VCaP (cell line): ENCODE measurements around the gene JMY.

Experiments
- H3K27ac ChIP-seq: fragments of 450-650 bp; 2 replicates; pipeline ENCODE4 v1.5.1; 2017
- TF ChIP-seq, protein P1 (sequence below): fragments of 450-650 bp; conservative IDR thresholded peaks from 2 replicates; pipeline ENCODE4 v1.5.1; 2017; ENCODE audit warnings: mild to moderate bottlenecking, moderate library complexity

The JMY gene

DNA sequence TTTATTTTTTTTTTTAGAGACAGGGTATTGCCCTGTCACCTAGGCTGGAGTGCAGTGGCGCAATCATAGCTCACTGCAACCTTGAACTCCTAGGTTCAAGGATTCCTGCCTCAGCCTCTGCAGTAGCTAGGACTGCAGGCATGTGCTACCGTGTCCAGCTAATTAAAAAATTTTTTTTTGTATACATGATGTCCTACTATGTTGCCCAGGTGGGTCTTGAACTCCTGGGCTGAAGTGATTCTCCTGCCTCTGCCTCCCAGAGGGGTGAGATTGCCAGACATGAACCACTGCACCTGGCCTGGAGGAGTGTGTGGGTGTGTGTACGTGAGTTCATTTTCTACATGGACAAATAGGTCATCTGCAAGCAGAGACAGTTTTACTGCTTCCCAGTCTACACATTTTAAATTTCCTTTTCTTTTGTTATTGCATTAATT is 33.8 kb downstream of the JMY start:
- H3K27ac ChIP-seq: no peak overlapping the region

GRCh38 chr5:79273341-79273740 is 37.4 kb downstream of the JMY start:
- no peak overlapping the region for H3K27ac ChIP-seq
- TF ChIP-seq, protein P1, sequence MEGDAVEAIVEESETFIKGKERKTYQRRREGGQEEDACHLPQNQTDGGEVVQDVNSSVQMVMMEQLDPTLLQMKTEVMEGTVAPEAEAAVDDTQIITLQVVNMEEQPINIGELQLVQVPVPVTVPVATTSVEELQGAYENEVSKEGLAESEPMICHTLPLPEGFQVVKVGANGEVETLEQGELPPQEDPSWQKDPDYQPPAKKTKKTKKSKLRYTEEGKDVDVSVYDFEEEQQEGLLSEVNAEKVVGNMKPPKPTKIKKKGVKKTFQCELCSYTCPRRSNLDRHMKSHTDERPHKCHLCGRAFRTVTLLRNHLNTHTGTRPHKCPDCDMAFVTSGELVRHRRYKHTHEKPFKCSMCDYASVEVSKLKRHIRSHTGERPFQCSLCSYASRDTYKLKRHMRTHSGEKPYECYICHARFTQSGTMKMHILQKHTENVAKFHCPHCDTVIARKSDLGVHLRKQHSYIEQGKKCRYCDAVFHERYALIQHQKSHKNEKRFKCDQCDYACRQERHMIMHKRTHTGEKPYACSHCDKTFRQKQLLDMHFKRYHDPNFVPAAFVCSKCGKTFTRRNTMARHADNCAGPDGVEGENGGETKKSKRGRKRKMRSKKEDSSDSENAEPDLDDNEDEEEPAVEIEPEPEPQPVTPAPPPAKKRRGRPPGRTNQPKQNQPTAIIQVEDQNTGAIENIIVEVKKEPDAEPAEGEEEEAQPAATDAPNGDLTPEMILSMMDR: no peak

More for the DNA sequence above, 33.8 kb downstream of the JMY start:
- TF ChIP-seq, protein P1: no peak

- TF ChIP-seq, protein P1: no peak
- no peak overlapping the region for H3K27ac ChIP-seq
These were observed 48.9 kb downstream of the JMY start for GRCh38 chr5:79284846-79285245.

DNA sequence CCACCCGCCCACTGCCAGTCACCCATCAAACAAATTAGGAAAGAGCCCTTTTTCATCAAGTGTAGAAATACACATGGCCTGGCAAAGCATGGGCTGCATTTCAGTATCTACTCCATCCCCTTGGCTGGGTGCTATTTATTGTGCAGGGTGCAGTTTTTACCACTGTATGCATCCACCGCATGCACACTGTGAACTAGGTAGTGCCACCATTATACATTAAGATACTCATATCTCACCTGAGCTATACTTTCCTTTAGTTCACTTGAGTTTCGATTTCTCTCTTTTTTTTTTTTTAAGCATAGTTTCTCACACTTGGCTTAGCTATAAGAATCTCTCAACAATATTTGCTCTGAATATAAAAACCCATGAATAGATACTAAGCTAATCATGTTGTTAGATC is 49.4 kb downstream of the JMY start:
- H3K27ac ChIP-seq: no peak overlapping the region
- TF ChIP-seq, protein P1: no peak

DNA sequence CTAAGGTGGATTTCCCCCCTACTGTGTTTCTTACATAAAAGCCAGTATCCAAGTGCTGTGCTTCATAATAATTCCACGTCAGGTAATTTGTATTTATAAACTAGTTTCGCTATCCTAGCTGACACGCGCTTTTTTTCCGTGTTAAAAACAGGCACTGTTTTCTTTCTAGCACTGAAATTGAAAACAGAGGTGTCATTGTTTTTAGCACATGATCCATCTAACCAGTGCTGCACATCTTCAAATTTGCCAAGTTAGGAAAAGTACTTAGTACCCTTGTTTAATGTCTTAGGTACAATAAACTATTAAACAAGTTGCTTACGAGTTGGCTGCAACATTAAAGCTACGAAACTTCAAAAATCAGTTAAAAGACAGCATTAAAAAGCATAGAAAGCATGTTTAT is 49.9 kb downstream of the JMY start:
- no peak overlapping the region for H3K27ac ChIP-seq
- TF ChIP-seq, protein P1: no peak

GRCh38 chr5:79287380-79287779 is 51.4 kb downstream of the JMY start:
- H3K27ac ChIP-seq: no peak overlapping the region
- TF ChIP-seq, protein P1: no peak

- H3K27ac ChIP-seq: no peak overlapping the region
- TF ChIP-seq, protein P1: no peak
These were observed 52.0 kb downstream of the JMY start for GRCh38 chr5:79287907-79288306.
